GM18870 (cell line): Measurements from ENCODE around the gene ENKD1.
"Not testable (repeated sequence)": the region's sequence is repeated elsewhere in the genome, so short reads cannot be mapped to it uniquely, and the experiment has no call there.

Experiments
- ATAC-seq: cut with Tn5 transposase; IDR thresholded peaks from one replicate; pipeline ENCODE4 v1.9.1; 2021; ENCODE audit warnings: moderate library complexity; ENCODE audit not compliant: unreplicated experiment

Gene ENKD1

GRCh38 chr16:67666559-67667452, at the start of gene ENKD1, which contains the start of gene C16orf86:
TSS of gene ENKD1 (minus strand) at chr16:67666750. CDS start at chr16:67666442, 308 bp downstream.
TSS of gene C16orf86 (plus strand) at chr16:67666814. CDS start at chr16:67666971, 157 bp downstream.
- no peak for ATAC-seq

- no peak for ATAC-seq
These were observed 49.5 kb upstream of the ENKD1 start for GRCh38 chr16:67716097-67716496.

GRCh38 chr16:67714522-67714921, 48.0 kb upstream of the ENKD1 start:
- no peak for ATAC-seq

- no peak for ATAC-seq
These were observed 47.2 kb upstream of the ENKD1 start for GRCh38 chr16:67713647-67714273.

- ATAC-seq = no peak
These were observed 44.1 kb upstream of the ENKD1 start for GRCh38 chr16:67710607-67711006.

GRCh38 chr16:67709050-67709449, 42.5 kb upstream of the ENKD1 start:
- ATAC-seq = no peak

- no peak for ATAC-seq
These were observed 41.8 kb upstream of the ENKD1 start for GRCh38 chr16:67708368-67708771.

- no peak for ATAC-seq
These were observed 41.2 kb upstream of the ENKD1 start for GRCh38 chr16:67707790-67708189.

- ATAC-seq = no peak
These were observed 40.7 kb upstream of the ENKD1 start for GRCh38 chr16:67707210-67707609.

GRCh38 chr16:67704110-67704509, 37.6 kb upstream of the ENKD1 start:
- ATAC-seq = no peak

GRCh38 chr16:67703626-67704025, 37.1 kb upstream of the ENKD1 start:
- no peak for ATAC-seq

- ATAC-seq = no peak
These were observed 35.6 kb upstream of the ENKD1 start for GRCh38 chr16:67702130-67702529.

GRCh38 chr16:67701420-67701819, 34.9 kb upstream of the ENKD1 start:
- ATAC-seq = no peak

GRCh38 chr16:67699265-67699664, 32.7 kb upstream of the ENKD1 start:
- ATAC-seq = no peak

- ATAC-seq = no peak
These were observed 31.1 kb upstream of the ENKD1 start for GRCh38 chr16:67697422-67698185.

GRCh38 chr16:67694611-67695010, 28.1 kb upstream of the ENKD1 start:
- no peak for ATAC-seq

- ATAC-seq = not testable (repeated sequence)
These were observed 27.2 kb upstream of the ENKD1 start for GRCh38 chr16:67693517-67694285.

- no peak for ATAC-seq
These were observed 19.0 kb upstream of the ENKD1 start for GRCh38 chr16:67685388-67686112.

- no peak for ATAC-seq
These were observed 17.2 kb upstream of the ENKD1 start for GRCh38 chr16:67683767-67684166.
